Mammary epithelial cell (primary cell): ENCODE results near the gene MACROD1.

Experiments
- CTCF ChIP-seq, 2 donors: IDR thresholded peaks in 1 of 2; conservative IDR thresholded peaks in 1 of 2; 2 replicates each; pipeline ENCODE4 v1.5.1; 2011 to 2012; ENCODE audit warnings: inconsistent platforms in 2 of 2, low read length in 2 of 2, mild to moderate bottlenecking in 2 of 2, control low read depth in 1 of 2, low read depth in 1 of 2; ENCODE audit not compliant: insufficient read depth in 1 of 2; ENCODE audit errors: extremely low read depth in 1 of 2
- EZH2 ChIP-seq: IDR thresholded peaks from 2 replicates; pipeline ENCODE4 v1.6.1; 2012; ENCODE audit warnings: low read length, inconsistent platforms, borderline replicate concordance

- no peak for TF ChIP-seq CTCF (conservative IDR thresholded peaks at IDR 0.05 in 1 of 2, IDR thresholded peaks at IDR 0.05 in 1 of 2; ENCODE audit: extremely low read depth in 1 of 2, insufficient read depth in 1 of 2, low read depth in 1 of 2, low read length in 2 of 2)
- TF ChIP-seq EZH2 = no peak
These were observed 158.7 kb downstream of the MACROD1 start for GRCh38 chr11:64007160-64007628.
